Measurements from ENCODE around the gene GABBR2.

DNA sequence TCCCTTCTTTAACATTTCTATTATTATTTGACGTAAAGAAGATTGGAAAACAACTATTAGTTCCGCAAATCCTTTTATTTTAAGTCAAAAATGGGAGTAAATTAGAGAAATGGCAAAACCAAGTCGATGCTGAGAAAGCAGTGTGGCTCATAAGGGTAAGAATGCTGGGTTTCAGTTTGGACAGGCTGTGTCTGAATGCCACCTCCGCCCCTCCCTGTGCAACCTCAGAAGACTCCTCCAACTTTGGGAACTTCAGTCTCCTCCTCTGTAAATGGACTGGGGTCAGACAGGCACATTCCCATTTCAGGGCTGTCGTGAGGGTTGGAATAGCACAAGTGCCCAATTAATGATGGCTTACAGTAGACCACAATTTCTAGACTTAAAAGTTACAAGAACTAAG is 154.0 kb downstream of the GABBR2 start:
- TF ChIP-seq, protein P1, sequence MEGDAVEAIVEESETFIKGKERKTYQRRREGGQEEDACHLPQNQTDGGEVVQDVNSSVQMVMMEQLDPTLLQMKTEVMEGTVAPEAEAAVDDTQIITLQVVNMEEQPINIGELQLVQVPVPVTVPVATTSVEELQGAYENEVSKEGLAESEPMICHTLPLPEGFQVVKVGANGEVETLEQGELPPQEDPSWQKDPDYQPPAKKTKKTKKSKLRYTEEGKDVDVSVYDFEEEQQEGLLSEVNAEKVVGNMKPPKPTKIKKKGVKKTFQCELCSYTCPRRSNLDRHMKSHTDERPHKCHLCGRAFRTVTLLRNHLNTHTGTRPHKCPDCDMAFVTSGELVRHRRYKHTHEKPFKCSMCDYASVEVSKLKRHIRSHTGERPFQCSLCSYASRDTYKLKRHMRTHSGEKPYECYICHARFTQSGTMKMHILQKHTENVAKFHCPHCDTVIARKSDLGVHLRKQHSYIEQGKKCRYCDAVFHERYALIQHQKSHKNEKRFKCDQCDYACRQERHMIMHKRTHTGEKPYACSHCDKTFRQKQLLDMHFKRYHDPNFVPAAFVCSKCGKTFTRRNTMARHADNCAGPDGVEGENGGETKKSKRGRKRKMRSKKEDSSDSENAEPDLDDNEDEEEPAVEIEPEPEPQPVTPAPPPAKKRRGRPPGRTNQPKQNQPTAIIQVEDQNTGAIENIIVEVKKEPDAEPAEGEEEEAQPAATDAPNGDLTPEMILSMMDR (conservative IDR thresholded peaks at IDR 0.05): no peak
- TF ChIP-seq EZH2 (IDR thresholded peaks at IDR 0.05; ENCODE audit: low read depth): no peak
